OCI-LY3 (cell line): ENCODE measurements around the gene GDI1.

Source experiments
- EZH2phosphoT487 ChIP-seq: fragments of 200-600 bp; shearing (Covaris generic); IDR thresholded peaks from 2 replicates; pipeline ENCODE4 v1.6.1; 2018; ENCODE audit warnings: antibody characterized with exemption, mixed run types, low read depth
- TF ChIP-seq, protein P1 (sequence below): fragments of 200-600, 300-600 bp; sonication (generic); IDR thresholded peaks from 2 replicates; pipeline ENCODE4 v1.5.1; 2014; ENCODE audit warnings: antibody characterized with exemption, low read length, low read depth

DNA sequence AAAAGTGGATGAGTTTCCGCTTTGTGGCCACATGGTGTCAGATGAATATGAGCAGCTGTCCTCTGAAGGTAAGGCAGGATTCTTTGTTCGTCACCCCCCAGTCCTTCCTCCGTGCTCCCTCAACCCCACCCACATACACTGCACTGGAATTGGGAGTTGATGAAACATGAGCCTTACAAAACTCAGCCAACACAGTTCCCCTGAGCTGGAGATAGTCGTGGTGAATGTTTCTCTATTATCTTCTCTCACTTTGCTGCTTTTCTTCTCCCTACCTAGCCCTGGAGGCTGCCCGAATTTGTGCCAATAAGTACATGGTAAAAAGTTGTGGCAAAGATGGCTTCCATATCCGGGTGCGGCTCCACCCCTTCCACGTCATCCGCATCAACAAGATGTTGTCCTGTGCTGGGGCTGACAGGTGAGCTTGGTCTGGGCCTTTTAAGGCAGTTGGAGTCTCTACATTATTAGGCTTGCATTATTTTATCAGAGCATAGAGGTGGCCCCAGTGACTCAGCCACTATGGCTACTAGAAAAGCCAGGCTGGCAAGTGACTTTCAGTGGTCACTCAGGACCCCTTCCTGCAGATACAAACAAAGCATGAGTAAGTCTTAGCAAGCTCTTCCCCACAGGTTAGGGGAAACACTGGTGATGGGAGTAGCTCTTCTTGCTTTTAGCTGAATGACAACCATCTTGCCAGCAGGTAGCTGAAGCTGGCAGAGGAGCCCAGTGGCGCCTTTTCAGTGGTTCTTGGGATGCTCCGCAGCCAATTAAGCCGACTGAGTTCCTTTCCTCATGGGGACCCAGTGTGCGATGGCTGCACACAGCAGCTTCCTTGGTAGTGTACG lies 37.2 kb upstream of the GDI1 start:
- TF ChIP-seq, protein P1, sequence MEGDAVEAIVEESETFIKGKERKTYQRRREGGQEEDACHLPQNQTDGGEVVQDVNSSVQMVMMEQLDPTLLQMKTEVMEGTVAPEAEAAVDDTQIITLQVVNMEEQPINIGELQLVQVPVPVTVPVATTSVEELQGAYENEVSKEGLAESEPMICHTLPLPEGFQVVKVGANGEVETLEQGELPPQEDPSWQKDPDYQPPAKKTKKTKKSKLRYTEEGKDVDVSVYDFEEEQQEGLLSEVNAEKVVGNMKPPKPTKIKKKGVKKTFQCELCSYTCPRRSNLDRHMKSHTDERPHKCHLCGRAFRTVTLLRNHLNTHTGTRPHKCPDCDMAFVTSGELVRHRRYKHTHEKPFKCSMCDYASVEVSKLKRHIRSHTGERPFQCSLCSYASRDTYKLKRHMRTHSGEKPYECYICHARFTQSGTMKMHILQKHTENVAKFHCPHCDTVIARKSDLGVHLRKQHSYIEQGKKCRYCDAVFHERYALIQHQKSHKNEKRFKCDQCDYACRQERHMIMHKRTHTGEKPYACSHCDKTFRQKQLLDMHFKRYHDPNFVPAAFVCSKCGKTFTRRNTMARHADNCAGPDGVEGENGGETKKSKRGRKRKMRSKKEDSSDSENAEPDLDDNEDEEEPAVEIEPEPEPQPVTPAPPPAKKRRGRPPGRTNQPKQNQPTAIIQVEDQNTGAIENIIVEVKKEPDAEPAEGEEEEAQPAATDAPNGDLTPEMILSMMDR: no peak
- no peak for TF ChIP-seq EZH2phosphoT487
